GM21825 (cell line): Measurements from ENCODE around the gene INO80.
"Not testable (repeated sequence)": the region's sequence is repeated elsewhere in the genome, so short reads cannot be mapped to it uniquely, and the experiment has no call there.

ENCODE experiments used
- ATAC-seq: cut with Tn5 transposase; IDR thresholded peaks from one replicate; pipeline ENCODE4 v1.9.1; 2021; ENCODE audit warnings: mild to moderate bottlenecking, moderate library complexity; ENCODE audit not compliant: unreplicated experiment

INO80 gene

DNA sequence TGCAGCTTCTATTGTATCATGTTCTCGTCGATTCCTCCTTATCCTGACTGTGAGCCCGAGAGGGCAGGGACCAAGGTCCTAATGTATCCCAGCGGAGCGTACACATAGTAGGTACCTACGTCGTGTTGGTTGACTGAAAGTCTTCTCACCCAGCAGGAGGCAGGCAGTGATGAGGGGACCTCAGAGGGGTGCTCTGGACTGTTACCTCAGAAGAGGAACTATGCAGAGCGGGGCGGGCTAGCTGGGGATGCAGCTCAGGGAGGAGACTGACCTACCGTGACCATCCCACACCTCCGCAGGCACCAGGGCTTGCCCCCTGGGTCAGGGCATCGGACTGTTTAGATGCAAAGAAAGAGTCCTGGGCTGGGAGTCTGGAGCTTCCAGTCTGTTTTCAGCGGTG is 151.4 kb downstream of the INO80 start:
- ATAC-seq, result no peak

DNA sequence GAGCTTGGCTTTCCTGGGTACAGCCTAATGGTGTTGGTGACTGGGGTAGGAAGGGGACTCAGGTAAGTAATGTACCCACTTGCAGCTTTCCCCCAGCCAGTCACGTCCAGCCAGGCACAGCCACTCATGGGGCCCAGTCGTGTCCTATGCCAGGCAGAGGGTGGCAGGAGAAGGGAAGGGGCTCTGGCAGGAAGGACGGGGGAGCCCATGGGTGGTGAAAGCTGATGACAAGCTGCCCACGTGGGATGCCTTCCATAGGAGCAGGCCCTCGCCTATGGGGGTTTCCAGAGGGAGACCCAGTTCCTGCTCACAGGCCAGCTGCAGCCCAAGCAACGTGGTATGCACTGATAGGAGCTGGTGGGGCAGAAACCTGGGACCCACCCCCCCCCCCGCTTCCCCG is 152.1 kb downstream of the INO80 start:
- no peak for ATAC-seq

DNA sequence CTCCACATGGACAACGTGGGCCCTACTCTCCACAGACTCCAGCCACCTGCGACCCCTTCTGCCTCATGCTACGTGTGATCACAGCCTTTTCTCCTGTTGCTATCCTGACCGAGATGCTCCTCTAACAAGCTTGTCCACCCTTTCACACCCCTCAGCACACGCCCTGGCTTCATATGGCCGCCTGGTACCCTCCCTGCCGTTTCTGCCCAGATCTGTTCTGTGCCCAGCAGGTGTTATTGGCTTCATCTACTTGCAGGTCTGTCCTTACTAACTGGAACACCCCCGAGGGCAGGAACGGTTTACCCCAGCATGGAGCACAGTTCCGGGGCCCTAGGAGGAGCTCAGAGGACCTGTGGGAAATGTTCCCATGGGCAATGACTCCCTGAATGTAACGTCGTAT is 152.9 kb downstream of the INO80 start:
- ATAC-seq, result no peak

DNA sequence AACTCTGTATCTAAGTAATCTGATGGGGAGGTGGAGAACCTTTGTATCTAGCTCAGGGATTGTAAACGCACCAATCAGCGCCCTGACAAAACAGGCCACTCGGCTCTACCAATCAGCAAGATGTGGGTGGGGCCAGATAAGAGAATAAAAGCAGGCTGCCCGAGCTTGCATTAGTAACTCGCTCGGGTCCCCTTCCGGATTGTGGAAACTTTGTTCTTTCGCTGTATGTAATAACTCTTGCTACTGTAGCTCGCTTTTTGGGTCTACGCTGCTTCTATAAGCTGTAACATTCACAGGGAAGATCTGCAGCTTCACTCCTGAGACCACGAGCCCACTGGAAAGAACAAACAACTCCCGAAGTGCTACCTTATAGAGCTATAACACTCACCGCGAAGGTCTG is 153.8 kb downstream of the INO80 start:
- not testable (repeated sequence) for ATAC-seq

DNA sequence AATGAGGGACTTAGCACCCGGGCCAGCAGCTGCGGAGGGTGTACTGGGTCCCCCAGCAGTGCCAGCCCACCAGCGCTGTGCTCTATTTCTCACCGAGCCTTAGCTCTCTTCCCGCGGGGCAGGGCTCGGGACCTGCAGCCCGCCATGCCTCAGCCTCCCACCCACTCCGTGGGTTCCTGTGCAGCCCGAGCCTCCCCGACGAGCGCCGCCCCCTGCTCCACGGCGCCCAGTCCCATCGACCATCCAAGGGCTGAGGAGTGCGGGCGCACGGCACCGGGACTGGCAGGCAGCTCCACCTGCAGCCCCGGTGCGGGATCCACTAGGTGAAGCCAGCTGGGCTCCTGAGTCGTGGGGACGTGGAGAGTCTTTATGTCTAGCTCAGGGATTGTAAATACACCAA is 154.3 kb downstream of the INO80 start:
- ATAC-seq, result not testable (repeated sequence)

DNA sequence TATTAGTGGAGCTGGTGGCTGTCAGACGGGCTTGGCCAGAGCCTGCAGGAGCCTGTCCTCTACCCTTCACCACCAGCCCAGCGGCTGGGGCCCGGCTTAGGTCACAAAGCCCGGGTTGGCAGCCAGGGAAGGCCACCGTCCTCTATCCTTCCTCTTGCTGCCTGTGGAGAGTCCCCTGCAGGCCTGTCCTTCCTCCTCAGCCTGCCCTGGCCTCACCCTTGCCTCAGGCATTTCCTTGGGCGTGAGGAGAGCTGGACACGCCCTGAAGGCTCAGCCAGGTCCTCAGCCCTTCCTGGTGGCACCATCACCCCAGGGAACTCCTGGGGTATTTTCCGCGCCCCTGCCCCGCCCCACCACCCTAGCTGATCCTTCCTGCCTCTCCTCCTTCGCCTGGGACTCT is 155.2 kb downstream of the INO80 start:
- no peak for ATAC-seq

DNA sequence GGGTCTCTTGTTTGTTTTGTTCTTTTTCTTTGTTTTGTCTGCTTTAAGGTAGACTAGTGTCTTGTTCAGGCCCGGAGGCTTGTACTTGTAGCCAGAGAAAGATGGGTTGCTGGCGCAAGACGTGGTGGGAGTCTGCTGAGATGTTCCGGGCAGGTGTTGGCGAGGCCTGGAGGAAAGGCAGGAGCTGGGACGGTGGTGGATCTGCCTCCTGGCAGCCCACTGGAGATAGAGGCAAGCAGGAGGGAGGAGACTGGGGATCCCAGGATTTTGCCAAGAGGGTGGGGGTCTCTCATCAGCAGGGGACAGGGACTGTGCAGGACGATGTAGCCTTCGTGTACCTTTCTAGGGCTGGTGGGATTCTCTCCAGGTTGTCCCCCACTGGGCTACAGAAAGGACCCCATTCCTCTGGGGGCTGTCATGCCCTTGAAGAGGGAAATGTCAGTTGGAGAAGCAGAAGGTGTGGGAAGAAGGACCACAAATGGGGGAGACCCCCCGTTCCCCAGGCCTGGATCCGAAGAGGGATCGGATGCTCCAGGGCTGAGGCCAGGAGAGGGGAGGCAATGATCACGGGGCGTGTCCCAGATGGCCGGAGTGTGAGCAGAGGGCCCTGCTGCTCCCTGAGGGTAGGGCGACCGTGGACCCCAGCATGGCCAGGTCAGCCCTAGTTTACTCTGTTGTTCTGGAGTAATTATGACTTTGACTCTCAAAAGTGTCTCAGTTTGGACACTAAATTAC is 155.8 kb downstream of the INO80 start:
- ATAC-seq, result no peak

DNA sequence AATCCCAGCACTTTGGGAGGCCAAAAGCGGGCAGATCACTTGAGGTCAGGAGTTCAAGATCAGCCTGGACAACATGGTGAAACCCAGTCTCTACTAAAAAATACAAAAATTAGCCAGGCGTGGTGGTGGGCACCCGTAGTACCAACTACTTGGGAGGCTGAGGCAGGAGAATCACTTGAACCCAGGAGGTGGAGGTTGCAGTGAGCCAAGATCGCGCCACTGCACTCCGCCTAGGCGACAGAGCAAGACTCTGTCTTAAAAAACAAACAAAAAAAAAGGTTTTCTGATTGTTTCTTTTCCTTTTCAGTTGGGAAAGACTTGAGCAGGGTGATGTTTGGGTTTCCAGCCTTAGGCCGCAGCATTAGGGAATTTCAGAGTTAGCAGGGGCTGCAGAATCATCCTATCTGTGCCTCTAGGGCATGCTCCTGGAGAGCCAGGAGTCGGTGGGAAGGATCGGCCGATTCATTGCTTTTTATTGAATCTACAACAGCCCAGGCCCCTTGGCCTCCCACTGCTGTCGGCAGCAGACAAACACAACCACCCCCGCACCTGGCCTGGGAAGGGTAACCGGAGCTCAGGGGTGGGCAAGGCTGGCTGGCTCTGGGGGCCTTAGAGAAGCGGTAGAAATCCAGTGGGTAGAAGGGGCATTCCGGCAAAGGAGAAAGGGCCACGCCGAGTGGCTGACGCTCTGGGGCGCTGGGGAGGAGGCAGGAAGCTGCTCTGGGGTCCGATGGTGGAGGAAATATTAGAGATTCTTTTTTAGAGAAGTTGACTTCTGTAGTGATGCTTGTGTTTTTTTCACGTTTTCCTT is 156.5 kb downstream of the INO80 start:
- no peak for ATAC-seq

DNA sequence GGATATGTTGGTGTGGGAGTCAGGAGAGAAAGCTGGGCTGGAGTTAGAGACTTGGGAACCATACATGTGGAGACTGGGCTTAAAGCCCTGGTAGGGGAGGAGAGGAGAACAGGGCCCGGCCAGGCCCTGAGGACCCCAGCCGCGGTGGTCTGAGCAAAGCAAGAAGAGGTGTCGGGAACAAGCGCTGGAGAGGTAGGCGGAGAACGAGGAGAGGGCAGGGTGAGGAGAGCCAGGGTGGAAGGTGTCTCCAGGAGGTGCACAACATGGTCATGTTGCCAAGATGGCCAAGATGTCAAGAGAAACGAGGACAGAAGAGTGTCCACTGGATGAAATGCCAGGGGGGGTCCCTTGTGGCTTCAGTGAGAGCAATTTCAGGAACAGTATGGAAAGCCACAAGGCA is 157.4 kb downstream of the INO80 start:
- no peak for ATAC-seq

DNA sequence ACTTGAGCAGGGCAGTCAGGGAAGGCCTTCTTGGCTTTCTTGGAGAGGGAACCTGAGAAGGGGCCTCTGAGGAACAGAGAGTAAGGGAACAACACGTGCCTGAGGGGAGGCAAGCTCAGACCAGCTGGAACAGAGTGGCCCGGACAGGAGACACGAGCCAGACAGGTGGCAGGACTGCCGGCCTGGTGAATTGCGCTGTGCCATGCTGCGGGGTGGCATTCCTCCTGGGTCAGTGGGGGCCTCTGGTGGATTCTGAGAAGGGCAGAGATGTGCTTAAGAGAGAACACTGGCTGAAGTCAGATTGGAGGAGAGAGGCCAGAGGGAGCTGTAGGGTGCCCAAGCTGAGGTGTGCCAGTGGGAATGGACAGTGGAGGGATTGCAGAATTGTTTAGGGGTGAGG is 157.9 kb downstream of the INO80 start:
- ATAC-seq, result no peak

DNA sequence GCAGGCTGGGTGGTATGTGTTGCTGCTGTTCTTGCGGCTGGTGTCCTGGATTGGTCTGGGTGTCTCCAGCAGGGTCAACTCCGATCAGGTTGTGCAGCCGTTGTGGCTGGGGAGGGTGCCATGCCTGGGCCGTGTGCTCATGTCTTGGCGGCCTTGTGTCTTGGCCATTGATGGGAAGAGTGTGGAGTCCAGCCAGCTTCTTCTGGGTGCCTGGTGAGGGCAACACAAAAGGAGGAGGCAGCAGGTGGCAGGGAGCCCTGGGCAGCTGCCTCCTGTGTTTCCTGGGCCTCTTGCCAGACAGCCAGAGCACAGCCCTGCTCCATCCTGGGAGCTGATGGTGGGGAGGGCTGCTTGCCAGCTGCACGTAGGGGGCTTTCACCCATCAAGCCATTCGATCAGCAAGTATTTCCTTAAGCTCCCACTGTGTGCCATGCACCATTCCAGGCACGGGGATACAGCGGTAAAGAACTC is 158.5 kb downstream of the INO80 start:
- no peak for ATAC-seq

DNA sequence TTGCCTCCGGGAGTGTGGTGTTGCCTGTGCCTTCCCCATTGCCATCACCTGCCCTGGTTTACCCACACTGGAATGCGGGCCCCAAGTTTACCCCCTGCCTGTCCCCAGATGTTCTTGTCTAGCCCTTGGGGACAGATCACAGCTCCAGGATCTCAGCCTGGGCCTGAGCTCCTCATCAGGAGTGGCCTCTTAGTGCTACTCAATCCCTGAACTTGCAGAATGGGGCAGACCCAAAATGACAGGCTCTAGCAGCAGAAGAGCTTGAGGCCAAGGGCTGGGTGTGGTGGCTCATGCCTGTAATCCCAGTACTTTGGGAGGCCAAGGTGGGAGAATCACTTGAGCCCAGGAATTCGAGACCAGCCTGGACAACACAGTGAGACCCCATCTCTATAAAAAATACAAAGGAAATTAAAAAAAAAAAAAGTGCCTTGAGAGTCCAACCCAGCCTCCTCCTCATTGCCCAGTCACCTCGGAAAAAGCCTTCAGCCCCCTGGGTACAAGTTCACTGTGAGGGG is 159.0 kb downstream of the INO80 start:
- no peak for ATAC-seq

DNA sequence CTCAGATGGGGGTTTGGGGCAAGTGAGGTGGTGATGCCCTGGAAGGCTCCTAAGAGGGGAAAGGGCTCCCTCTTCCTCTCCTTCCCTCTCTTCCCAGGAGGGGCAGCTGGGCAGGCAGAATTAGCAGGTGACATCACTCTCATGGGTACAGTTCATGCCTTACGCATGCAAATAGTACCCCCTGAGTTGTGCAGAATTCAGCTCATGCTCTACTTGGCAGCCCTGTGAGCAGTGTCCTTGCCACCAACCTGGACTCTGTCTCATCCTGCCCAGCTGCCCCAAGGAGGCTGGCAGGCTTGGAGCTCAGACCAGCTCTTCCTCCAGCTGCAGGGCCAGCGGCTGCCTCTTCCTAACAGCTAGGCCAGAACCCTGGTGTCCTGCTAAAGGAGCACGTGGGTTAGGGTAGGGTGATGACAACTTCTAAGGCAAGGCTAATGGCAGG is 159.5 kb downstream of the INO80 start:
- ATAC-seq, result no peak

DNA sequence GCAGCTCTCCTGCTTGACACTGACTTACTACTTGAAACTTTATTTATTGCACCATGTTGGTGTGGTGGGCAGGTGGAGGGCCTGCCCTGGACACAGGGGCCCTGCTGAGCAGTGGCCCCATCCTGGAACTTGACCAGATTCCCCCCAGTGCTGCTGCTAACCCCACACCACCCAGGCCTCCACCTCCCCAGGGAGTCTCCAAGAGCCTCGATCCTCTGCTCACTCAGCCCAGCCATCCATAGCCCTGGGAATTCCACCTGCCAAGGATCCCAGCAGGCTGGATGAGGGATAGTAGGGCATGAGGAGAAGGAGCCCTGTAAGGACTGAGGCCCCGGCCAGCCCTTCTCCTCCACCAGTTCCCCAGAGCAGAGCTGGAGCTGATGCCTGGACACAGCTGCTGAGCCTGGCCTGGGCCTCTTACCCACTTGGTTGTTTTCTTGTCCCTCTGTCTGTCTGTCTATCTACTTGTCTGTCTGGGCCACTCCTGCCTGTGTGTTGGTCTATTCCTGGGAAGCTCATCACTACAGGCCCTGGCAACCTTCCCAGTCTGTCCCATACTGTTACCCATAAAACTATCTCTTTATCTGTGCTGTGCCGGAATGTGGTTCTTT is 160.0 kb downstream of the INO80 start:
- ATAC-seq, result no peak

DNA sequence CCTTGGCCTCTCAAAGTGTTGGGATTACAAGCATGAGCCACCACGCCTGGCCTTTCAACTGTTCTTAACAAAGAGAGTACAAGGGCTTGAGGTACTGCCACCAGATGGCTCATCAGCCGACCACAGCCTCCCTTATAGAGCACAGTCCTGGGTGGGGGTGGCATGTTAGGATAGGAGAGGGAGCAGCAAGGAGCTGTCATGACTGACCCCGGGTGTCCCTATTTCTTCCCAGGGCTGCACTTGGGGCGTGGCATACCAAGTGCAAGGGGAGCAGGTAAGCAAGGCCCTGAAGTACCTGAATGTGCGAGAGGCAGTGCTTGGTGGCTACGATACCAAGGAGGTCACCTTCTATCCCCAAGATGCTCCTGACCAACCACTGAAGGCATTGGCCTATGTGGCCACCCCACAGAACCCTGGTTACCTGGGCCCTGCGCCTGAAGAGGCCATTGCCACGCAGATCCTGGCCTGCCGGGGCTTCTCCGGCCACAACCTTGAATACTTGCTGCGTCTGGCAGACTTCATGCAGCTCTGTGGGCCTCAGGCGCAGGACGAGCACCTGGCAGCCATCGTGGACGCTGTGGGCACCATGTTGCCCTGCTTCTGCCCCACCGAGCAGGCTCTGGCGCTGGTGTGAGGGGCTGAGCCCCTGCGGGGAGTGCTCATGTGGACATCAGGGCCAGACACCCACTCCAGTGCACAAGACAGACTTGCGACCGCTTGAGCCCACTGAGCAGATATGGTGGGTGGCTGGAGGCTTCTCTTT is 160.8 kb downstream of the INO80 start:
- ATAC-seq, result no peak

DNA sequence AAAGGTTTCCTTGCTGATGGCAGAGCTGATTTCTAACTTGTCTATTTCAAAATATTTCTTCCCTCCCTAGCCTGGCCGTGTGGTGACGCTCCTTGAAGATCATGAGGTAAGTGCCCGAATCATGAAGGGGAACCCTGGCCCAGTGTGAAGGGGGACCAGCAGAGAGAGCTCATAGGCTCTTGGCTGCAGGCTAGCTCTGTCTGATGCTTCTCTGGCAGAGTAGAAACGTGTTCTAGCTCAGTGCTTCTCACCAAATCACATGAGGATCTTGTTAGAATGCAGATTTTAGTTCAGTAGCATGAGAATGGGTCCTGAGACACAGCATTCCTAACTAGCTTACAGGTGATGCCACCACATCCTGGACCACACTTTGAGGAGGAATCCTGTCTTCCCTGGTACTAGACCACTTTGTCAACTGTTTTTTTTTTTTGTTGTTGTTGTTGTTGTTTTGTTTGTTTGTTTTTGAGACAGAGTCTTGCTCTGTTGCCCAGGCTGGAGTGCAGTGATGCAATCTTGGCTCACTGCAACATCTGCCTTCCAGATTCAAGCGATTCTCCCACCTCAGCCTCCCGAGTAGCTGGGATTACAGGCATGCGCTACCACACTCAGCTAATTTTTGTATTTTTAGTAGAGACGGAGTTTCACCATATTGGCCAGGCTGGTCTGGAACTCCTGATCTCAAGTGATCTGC is 161.8 kb downstream of the INO80 start:
- ATAC-seq, result not testable (repeated sequence)

DNA sequence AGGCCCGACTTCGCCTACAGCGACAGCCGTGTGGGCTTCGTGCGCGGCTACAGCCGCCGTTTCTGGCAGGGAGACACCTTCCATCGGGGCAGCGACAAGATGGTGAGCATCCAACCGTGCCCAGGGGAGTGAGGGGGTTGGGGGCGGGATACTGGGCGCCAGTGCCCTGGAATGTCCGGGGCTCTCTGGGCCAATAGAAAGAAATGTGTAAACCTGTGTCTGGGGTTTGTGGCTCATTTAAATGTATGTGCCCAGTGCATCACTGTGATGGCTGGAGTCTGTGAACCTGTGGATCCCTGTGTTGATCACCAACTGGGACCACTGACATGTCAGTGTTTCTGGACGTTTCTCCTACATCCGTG is 162.4 kb downstream of the INO80 start:
- no peak for ATAC-seq

DNA sequence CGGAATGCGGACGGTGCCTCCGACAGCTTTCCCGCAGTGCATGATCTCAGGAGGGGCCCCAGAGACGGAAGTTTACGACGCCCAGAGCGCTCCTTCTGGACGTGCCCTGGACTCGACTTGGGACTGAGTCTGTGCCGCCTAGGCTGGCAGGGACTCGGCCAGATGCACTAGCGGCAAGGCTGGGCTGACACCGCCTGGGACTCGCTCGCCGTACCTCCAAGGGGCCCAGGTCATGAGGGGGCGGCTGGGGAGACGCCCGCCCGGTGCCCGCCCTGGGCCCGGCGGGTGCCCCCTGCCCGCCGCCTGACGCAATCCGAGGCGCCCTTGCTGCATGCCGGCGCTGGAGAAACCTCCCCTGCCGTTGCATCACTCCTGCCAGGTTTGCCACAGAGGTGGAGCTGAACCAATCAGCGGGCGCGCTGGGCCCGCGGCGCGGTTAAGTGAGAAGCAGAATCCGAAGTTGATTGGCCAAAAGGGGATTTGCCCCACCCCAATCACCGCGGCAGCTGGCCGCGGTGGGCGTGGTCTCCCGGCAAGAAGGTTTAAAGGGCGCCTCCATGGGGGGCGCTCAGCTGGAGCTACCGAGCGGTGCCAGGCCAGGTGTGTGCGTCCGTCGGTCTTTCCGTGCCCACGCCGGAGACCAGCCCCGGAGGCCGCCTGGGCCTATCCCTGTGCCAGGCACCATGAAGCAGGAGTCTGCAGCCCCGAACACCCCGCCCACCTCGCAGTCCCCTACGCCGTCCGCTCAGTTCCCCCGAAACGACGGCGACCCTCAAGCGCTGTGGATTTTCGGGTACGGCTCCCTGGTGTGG is 163.0 kb downstream of the INO80 start, which contains the start of gene CHAC1:
Gene CHAC1, plus strand, starts transcription at position 571 of the 812 bp plus-strand sequence. Its CDS starts 113 bp downstream, at position 684.
- ATAC-seq, result peak; percentile 88

DNA sequence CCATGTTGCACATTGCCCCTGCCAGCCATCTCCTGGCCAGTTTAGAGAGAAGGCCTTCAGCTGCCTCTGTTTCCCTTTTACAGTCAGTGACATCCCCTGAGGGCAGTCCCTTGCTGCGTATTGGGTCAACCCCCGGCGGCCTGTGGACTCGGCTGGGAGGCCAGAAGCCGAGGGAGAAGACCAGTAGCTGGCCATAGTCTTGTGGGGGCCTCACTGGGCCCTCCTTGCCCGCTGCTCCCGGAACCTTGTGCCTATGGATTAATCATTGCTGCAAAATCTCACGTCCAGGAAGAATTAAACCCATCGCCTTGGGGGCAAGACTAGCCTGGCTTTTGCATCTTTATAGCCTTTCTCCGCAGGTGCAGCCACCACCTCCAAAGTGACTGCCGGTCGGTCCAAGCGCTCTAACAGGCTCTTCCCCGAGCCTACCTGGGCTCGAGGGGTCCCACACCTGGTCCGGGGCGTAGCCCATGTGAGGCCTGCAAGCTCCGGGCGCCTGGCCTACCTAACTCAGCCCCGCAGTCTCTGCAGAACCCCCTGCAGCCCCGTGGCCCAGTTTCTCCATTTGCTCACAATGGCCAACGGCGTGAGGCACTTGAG is 163.7 kb downstream of the INO80 start:
- no peak for ATAC-seq
